Lower lobe of right lung (tissue), 2 donors: ENCODE results near the gene KCNG2. TPM values are rescaled to one million over a fixed set of nuclear protein-coding genes. Genes with fewer than 3 reads are reported as not detected.

ENCODE experiments used
- ATAC-seq, 2 donors: fragments of 200-7000 bp; cut with Tn5 transposase; one replicate each; pipeline ENCODE4 v1.9.1; 2020 to 2022; ENCODE audit warnings: mild to moderate bottlenecking in 2 of 2, moderate library complexity in 2 of 2
- DNase-seq: peaks from one replicate; pipeline ENCODE4 v3.0.0-alpha.2; 2020
- H3K27ac ChIP-seq: fragments of 200-600 bp; one replicate; pipeline ENCODE4 v1.8.0; 2022
- H3K27me3 ChIP-seq: fragments of 200-600 bp; one replicate; pipeline ENCODE4 v1.8.0; 2022; ENCODE audit warnings: low read depth
- H3K36me3 ChIP-seq: fragments of 200-600 bp; one replicate; pipeline ENCODE4 v1.8.0; 2022; ENCODE audit warnings: mild to moderate bottlenecking
- H3K4me1 ChIP-seq: fragments of 200-600 bp; one replicate; pipeline ENCODE4 v1.8.0; 2022
- H3K4me3 ChIP-seq: fragments of 200-600 bp; one replicate; pipeline ENCODE4 v1.8.0; 2022; ENCODE audit warnings: mild to moderate bottlenecking
- H3K9me3 ChIP-seq: fragments of 200-600 bp; one replicate; pipeline ENCODE4 v1.8.0; 2022
- CTCF ChIP-seq: fragments of 200-600 bp; IDR thresholded peaks from one replicate; pipeline ENCODE4 v1.8.0; 2022; ENCODE audit warnings: antibody characterized with exemption, mild to moderate bottlenecking
- intact Hi-C: fragments of 100-400 bp; cut with DNase I; formaldehyde crosslinking; loops from one replicate; pipeline ENCODE4 v1.11.0; 2022
- total RNA-seq: library from RNA; stranded (reverse); fragmentation: NEBNext Ultra II Directional; extraction: Animal tissue kit (Norgen Biotek cat#: 25700); gene quantifications from one replicate; pipeline ENCODE4 v1.2.1, GENCODE V29; 2021
- donor health status: DM: no; HTN: yes; CAD: no; lungs with severe emphysema.

KCNG2 gene
- total RNA-seq, 1 donor from 2014 or later = 0.50 TPM

- TF ChIP-seq CTCF = no peak
- H3K9me3 ChIP-seq = peaks cover 35% of the 10 kb centered on the region
Measured at GRCh38 chr18:79896738-79897137, 99.0 kb downstream of the KCNG2 start.

DNA sequence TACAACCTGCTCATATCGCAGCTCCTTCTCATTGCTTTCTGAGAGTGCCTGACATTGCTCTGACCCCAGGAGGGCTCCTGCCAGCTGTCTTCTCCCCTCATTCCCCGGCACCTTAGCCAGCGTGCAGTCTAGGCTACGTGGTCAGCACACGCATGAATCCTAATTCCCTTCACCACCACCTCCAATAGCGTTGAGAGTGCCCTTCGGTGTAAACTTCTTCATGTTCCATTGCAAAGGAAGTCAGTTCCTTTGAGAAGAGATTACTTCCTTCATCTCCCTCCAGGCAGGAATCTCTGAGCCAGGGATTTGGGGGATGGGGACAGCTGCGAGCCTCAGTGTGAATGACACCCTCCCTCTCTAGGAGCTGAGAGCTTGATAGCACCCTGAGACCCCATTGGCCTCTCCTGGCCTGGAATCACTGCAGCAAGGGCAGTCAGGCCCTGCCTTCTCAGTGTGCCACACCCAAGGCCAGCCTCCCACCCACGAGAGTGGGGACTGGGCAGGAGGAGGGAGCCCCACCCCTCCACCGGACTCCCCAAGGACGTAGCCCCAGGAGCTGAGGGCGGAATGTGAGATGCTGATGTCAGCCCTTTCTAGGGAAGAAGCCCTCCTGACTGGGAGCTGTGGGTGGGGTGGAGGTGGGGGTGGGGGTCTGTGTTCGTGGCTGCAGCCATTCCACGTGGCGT is 100.3 kb downstream of the KCNG2 start:
- TF ChIP-seq CTCF = no peak
- H3K9me3 ChIP-seq = peaks cover 25% of the 10 kb centered on the region
- ATAC-seq = no peak
- no peak overlapping the region for H3K4me3 ChIP-seq
- intact Hi-C loops = no loop called here
- peaks cover 10% of the 10 kb centered on the region for H3K36me3 ChIP-seq
- no peak overlapping the region for H3K27ac ChIP-seq
- DNase-seq = no peak
- H3K27me3 ChIP-seq = no peaks in the 10 kb centered on the region
- H3K4me1 ChIP-seq = no peaks in the 10 kb centered on the region

More at GRCh38 chr18:79896738-79897137, 99.0 kb downstream of the KCNG2 start:
- DNase-seq (no peak), ATAC-seq (no peak)
- intact Hi-C loops = no loop called here
- Histone ChIP-seq H3K27ac (no peak overlapping the region), H3K27me3 (no peaks in the 10 kb centered on the region), H3K36me3 (no peaks in the 10 kb centered on the region), H3K4me3 (no peak overlapping the region), H3K4me1 (no peaks in the 10 kb centered on the region)

DNA sequence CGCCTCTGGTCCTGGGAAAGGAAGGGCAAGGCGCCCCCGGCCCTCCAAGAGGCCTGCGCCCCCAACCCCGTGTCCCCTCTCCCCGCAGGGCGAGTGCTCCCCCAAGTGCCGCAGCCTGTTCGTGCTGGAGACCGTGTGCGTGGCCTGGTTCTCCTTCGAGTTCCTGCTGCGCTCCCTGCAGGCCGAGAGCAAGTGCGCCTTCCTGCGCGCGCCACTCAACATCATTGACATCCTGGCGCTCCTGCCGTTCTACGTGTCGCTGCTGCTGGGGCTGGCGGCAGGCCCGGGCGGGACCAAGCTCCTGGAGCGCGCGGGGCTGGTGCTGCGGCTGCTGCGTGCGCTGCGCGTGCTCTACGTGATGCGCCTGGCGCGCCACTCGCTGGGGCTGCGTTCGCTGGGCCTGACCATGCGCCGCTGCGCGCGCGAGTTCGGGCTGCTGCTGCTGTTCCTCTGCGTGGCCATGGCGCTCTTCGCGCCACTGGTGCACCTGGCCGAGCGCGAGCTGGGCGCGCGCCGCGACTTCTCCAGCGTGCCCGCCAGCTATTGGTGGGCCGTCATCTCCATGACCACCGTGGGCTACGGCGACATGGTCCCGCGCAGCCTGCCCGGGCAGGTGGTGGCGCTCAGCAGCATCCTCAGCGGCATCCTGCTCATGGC is 101.3 kb downstream of the KCNG2 start:
- ATAC-seq (no peak), DNase-seq (no peak)
- no peak for TF ChIP-seq CTCF
- Histone ChIP-seq H3K4me3 (no peak overlapping the region), H3K27ac (no peak overlapping the region), H3K27me3 (no peaks in the 10 kb centered on the region), H3K4me1 (no peaks in the 10 kb centered on the region), H3K36me3 (peaks cover 18% of the 10 kb centered on the region), H3K9me3 (peaks cover 24% of the 10 kb centered on the region)
- intact Hi-C loops = no loop called here

GRCh38 chr18:79899609-79900445 is 102.1 kb downstream of the KCNG2 start:
- no peak for DNase-seq

More at GRCh38 chr18:79899609-79900445, 102.1 kb downstream of the KCNG2 start:
- no peak overlapping the region for H3K27ac ChIP-seq
- no peaks in the 10 kb centered on the region for H3K27me3 ChIP-seq
- intact Hi-C loops = no loop called here
- H3K9me3 ChIP-seq = peaks cover 24% of the 10 kb centered on the region
- no peaks in the 10 kb centered on the region for H3K4me1 ChIP-seq
- no peak for TF ChIP-seq CTCF
- ATAC-seq = peak; percentile 11 to 27
- H3K36me3 ChIP-seq = peaks cover 18% of the 10 kb centered on the region
- no peak overlapping the region for H3K4me3 ChIP-seq
